HCT116 (cell line): ENCODE results near the gene SP7.

Experiments
- CEBPB ChIP-seq: IDR thresholded peaks from 2 replicates; pipeline ENCODE4 v1.6.1; 2012; ENCODE audit warnings: low read depth
- ELF1 ChIP-seq: IDR thresholded peaks from 2 replicates; pipeline ENCODE4 v1.6.1; 2012; ENCODE audit warnings: low read depth, borderline replicate concordance
- EZH2 ChIP-seq: fragments of 200-600 bp; sonication (generic); IDR thresholded peaks from 2 replicates; pipeline ENCODE4 v1.6.1; 2017; ENCODE audit warnings: antibody characterized with exemption, mixed run types
- EZH2phosphoT487 ChIP-seq: fragments of 200-600 bp; IDR thresholded peaks from 2 replicates; pipeline ENCODE4 v1.6.1; 2018; ENCODE audit warnings: antibody characterized with exemption, borderline replicate concordance
- POLR2A ChIP-seq: IDR thresholded peaks from 2 replicates; pipeline ENCODE4 v1.7.0; 2011; ENCODE audit warnings: borderline replicate concordance; ENCODE audit not compliant: insufficient read depth, insufficient read length; ENCODE audit errors: extremely low read depth
- YY1 ChIP-seq: IDR thresholded peaks from 2 replicates; pipeline ENCODE4 v1.6.1; 2011; ENCODE audit warnings: low read length, low read depth, moderate library complexity, mild to moderate bottlenecking; ENCODE audit not compliant: insufficient replicate concordance; ENCODE audit errors: extremely low read depth
- TF ChIP-seq, protein P1 (sequence below), 3 experiments: fragments of 200-600 bp in 1 of 3; sonication (generic) in 1 of 3; IDR thresholded peaks in 2 of 3; conservative IDR thresholded peaks in 1 of 3; 2 replicates each; pipeline ENCODE4 v1.5.1; 2012 to 2017; ENCODE audit warnings: low read depth in 2 of 3, low read length in 2 of 3, antibody characterized with exemption in 1 of 3, borderline replicate concordance in 1 of 3, control low read depth in 1 of 3, mild to moderate bottlenecking in 1 of 3, mixed read lengths in 1 of 3, mixed run types in 1 of 3, moderate library complexity in 1 of 3; ENCODE audit not compliant: insufficient read depth in 1 of 3
- TF ChIP-seq, protein P2 (sequence below): IDR thresholded peaks from 2 replicates; pipeline ENCODE4 v1.6.1; 2011; ENCODE audit warnings: mild to moderate bottlenecking, low read length, moderate library complexity; ENCODE audit not compliant: insufficient replicate concordance; ENCODE audit errors: extremely low read depth

DNA sequence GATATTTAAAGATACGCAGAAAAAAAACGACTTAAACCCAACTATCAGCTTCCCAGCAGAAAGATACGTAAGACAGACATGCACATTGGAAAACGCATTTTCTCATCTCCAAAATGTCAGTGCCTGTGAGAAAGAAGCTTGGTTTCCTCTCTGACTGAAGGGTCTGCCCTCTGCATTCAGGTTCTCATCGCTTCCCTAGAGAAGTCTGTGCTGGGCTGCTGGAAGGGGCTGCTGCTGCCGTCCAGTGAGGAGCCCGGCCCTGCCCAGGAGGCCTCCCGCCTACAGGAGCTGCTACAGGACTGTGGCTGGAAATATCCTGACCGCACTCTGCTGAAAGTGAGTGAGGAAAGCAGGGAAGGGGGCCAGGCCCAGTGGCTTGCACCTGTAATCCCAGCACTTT is 45.5 kb downstream of the SP7 start:
- TF ChIP-seq, protein P1, sequence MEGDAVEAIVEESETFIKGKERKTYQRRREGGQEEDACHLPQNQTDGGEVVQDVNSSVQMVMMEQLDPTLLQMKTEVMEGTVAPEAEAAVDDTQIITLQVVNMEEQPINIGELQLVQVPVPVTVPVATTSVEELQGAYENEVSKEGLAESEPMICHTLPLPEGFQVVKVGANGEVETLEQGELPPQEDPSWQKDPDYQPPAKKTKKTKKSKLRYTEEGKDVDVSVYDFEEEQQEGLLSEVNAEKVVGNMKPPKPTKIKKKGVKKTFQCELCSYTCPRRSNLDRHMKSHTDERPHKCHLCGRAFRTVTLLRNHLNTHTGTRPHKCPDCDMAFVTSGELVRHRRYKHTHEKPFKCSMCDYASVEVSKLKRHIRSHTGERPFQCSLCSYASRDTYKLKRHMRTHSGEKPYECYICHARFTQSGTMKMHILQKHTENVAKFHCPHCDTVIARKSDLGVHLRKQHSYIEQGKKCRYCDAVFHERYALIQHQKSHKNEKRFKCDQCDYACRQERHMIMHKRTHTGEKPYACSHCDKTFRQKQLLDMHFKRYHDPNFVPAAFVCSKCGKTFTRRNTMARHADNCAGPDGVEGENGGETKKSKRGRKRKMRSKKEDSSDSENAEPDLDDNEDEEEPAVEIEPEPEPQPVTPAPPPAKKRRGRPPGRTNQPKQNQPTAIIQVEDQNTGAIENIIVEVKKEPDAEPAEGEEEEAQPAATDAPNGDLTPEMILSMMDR (IDR thresholded peaks at IDR 0.05 in 2 of 3, conservative IDR thresholded peaks at IDR 0.05 in 1 of 3; ENCODE audit: borderline replicate concordance in 1 of 3, insufficient read depth in 1 of 3, low read depth in 2 of 3, low read length in 2 of 3), result no peak
- no peak for TF ChIP-seq CEBPB
- TF ChIP-seq POLR2A, result no peak
- no peak for TF ChIP-seq ELF1
- no peak for TF ChIP-seq YY1
- TF ChIP-seq EZH2phosphoT487, result no peak
- no peak for TF ChIP-seq EZH2
- TF ChIP-seq, protein P2, sequence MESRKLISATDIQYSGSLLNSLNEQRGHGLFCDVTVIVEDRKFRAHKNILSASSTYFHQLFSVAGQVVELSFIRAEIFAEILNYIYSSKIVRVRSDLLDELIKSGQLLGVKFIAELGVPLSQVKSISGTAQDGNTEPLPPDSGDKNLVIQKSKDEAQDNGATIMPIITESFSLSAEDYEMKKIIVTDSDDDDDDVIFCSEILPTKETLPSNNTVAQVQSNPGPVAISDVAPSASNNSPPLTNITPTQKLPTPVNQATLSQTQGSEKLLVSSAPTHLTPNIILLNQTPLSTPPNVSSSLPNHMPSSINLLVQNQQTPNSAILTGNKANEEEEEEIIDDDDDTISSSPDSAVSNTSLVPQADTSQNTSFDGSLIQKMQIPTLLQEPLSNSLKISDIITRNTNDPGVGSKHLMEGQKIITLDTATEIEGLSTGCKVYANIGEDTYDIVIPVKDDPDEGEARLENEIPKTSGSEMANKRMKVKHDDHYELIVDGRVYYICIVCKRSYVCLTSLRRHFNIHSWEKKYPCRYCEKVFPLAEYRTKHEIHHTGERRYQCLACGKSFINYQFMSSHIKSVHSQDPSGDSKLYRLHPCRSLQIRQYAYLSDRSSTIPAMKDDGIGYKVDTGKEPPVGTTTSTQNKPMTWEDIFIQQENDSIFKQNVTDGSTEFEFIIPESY, result no peak
